Measurements from ENCODE around the gene USP17L29.
A peak's percentile ranks its signal among the peaks of the same experiment; 100 is the strongest.
"Not testable (repeated sequence)": the region's sequence is repeated elsewhere in the genome, so short reads cannot be mapped to it uniquely, and the experiment has no call there.

USP17L29 gene
- 0 reads per million in 17 experiments for total RNA-seq

GRCh38 chr4:9353338-9353737 is at the start of gene USP17L29:
TSS of gene USP17L29 (plus strand) at chr4:9353638. CDS start at chr4:9353638, 0 bp downstream.
- DNase-seq: not testable (repeated sequence)

GRCh38 chr4:9324191-9324590 is 29.2 kb upstream of the USP17L29 start:
- DNase-seq: not testable (repeated sequence)

GRCh38 chr4:9324865-9325264 is 28.6 kb upstream of the USP17L29 start, which contains the start of gene USP17L24:
TSS of gene USP17L24 (plus strand) at chr4:9325165. CDS start at chr4:9325165, 0 bp downstream.
- not testable (repeated sequence) for DNase-seq

- not testable (repeated sequence) for DNase-seq
These were observed 23.8 kb upstream of the USP17L29 start, which contains the start of gene USP17L25 for GRCh38 chr4:9329611-9330010. TSS of gene USP17L25 (plus strand) at chr4:9329911. CDS start at chr4:9329911, 0 bp downstream.

- DNase-seq: not testable (repeated sequence)
These were observed 19.1 kb upstream of the USP17L29 start, which contains the start of gene USP17L26 for GRCh38 chr4:9334358-9334757. TSS of gene USP17L26 (plus strand) at chr4:9334658. CDS start at chr4:9334658, 0 bp downstream.

GRCh38 chr4:9339103-9339502 is 14.3 kb upstream of the USP17L29 start, which contains the start of gene USP17L5:
TSS of gene USP17L5 (plus strand) at chr4:9339403. CDS start at chr4:9339403, 0 bp downstream.
- DNase-seq: not testable (repeated sequence)

- not testable (repeated sequence) for DNase-seq
These were observed 9.6 kb upstream of the USP17L29 start, which contains the start of gene USP17L27 for GRCh38 chr4:9343848-9344247. TSS of gene USP17L27 (plus strand) at chr4:9344148. CDS start at chr4:9344148, 0 bp downstream.

- not testable (repeated sequence) for DNase-seq
These were observed 4.8 kb upstream of the USP17L29 start, which contains the start of gene USP17L28 for GRCh38 chr4:9348593-9348992. TSS of gene USP17L28 (plus strand) at chr4:9348893. CDS start at chr4:9348893, 0 bp downstream.

GRCh38 chr4:9350866-9351265 is 2.6 kb upstream of the USP17L29 start:
- DNase-seq: not testable (repeated sequence)

- DNase-seq: not testable (repeated sequence)
These were observed 9.4 kb downstream of the USP17L29 start, which contains the start of gene USP17L30 for GRCh38 chr4:9362829-9363228. TSS of gene USP17L30 (plus strand) at chr4:9363129. CDS start at chr4:9363129, 0 bp downstream.

- DNase-seq: not testable (repeated sequence)
These were observed 26.4 kb downstream of the USP17L29 start for GRCh38 chr4:9379881-9380280.

- DNase-seq: peak; percentile 1 to 23 (median 12)
These were observed 27.6 kb downstream of the USP17L29 start for GRCh38 chr4:9381012-9381534.

GRCh38 chr4:9384126-9384525 is 30.7 kb downstream of the USP17L29 start:
- no peak for DNase-seq

GRCh38 chr4:9389001-9389400 is 35.6 kb downstream of the USP17L29 start:
- not testable (repeated sequence) for DNase-seq
